GM23248 (cell line): ENCODE data around the gene XPA. TPM values are rescaled to one million over a fixed set of nuclear protein-coding genes. Genes with fewer than 3 reads are reported as not detected.

Source experiments
- DNase-seq: peaks from one replicate; pipeline ENCODE4 v3.0.0-alpha.2; 2015
- H2AFZ ChIP-seq: fragments of 200-600 bp; sonication (generic); 2 replicates; pipeline ENCODE4 v1.6.1; 2016; ENCODE audit warnings: antibody characterized with exemption
- H3F3A ChIP-seq: fragments of 200-600 bp; sonication (generic); 2 replicates; pipeline ENCODE4 v1.6.1; 2016; ENCODE audit warnings: mild to moderate bottlenecking, antibody characterized with exemption, mixed run types; ENCODE audit not compliant: insufficient read depth
- H3K27ac ChIP-seq: fragments of 200-600 bp; sonication (generic); 2 replicates; pipeline ENCODE4 v1.5.1; 2016; ENCODE audit warnings: mild to moderate bottlenecking
- H3K27me3 ChIP-seq: fragments of 200-600 bp; sonication (generic); replicated peaks from 2 replicates; pipeline ENCODE4 v1.6.1; 2016; ENCODE audit warnings: mild to moderate bottlenecking; ENCODE audit not compliant: insufficient read depth
- H3K36me3 ChIP-seq: fragments of 200-600 bp; sonication (generic); 2 replicates; pipeline ENCODE4 v1.6.1; 2016; ENCODE audit warnings: low read depth, mild to moderate bottlenecking
- H3K4me1 ChIP-seq: fragments of 200-600 bp; sonication (generic); 2 replicates; pipeline ENCODE4 v1.6.1; 2016; ENCODE audit warnings: mild to moderate bottlenecking; ENCODE audit not compliant: insufficient read depth
- H3K4me2 ChIP-seq: fragments of 200-600 bp; sonication (generic); one replicate; pipeline ENCODE4 v1.6.1; 2016; ENCODE audit warnings: mild to moderate bottlenecking; ENCODE audit not compliant: unreplicated experiment
- H3K4me3 ChIP-seq: fragments of 200-600 bp; sonication (generic); 2 replicates; pipeline ENCODE4 v1.5.1; 2016; ENCODE audit warnings: mild to moderate bottlenecking
- H3K79me2 ChIP-seq: fragments of 200-600 bp; sonication (generic); 2 replicates; pipeline ENCODE4 v1.6.1; 2016; ENCODE audit warnings: mild to moderate bottlenecking; ENCODE audit not compliant: insufficient read depth
- H3K9ac ChIP-seq: fragments of 200-600 bp; sonication (generic); 2 replicates; pipeline ENCODE4 v1.6.1; 2016; ENCODE audit warnings: mild to moderate bottlenecking
- H3K9me2 ChIP-seq: fragments of 200-600 bp; sonication (generic); 2 replicates; pipeline ENCODE4 v1.6.1; 2016; ENCODE audit warnings: mixed run types, mild to moderate bottlenecking, moderate library complexity; ENCODE audit not compliant: insufficient read depth
- H3K9me3 ChIP-seq: fragments of 200-600 bp; sonication (generic); one replicate; pipeline ENCODE4 v1.6.1; 2017; ENCODE audit warnings: low read depth
- H4K20me1 ChIP-seq: fragments of 200-600 bp; sonication (generic); 2 replicates; pipeline ENCODE4 v1.6.0; 2016; ENCODE audit not compliant: insufficient read depth
- EZH2 ChIP-seq: fragments of 200-600 bp; sonication (generic); IDR thresholded peaks from 2 replicates; pipeline ENCODE4 v1.6.1; 2018; ENCODE audit warnings: antibody characterized with exemption, mild to moderate bottlenecking; ENCODE audit not compliant: insufficient read depth, poor library complexity, severe bottlenecking
- EZH2phosphoT487 ChIP-seq: fragments of 200-600 bp; sonication (generic); IDR thresholded peaks from 2 replicates; pipeline ENCODE4 v1.6.1; 2018; ENCODE audit warnings: antibody characterized with exemption, moderate library complexity, mild to moderate bottlenecking, low read depth; ENCODE audit not compliant: insufficient read depth
- WGBS, 2 experiments: methylation state at CpG; one replicate each; pipeline ENCODE4 v1.1.6; 2015 to 2017; ENCODE audit warnings: low lambda C conversion rate in 2 of 2, low coverage in 1 of 2; ENCODE audit errors: missing lambda C conversion rate in 2 of 2; 5-methylcytosine and 5-hydroxymethylcytosine counted together
- in situ Hi-C: fragments of 300-500 bp; cut with MboI; formaldehyde crosslinking; loops from 2 replicates; pipeline ENCODE4 v1.15.0; 2020
- polyA plus RNA-seq: library from polyadenylated mRNA; unstranded; fragments of >200 nt; fragmentation: Nextera tagmentation; extraction: Ambion mirVana; gene quantifications from 2 replicates; pipeline ENCODE4 v1.2.1, GENCODE V29; 2016
- total RNA-seq: library from RNA; depleted of rRNA; stranded (reverse); fragments of >200 nt; shearing (Covaris generic); gene quantifications from 2 replicates; pipeline ENCODE4 v1.2.3, GENCODE V29; 2014

Gene XPA
- total and polyA plus RNA-seq, 2 experiments from 2014 or later = 8.0 to 17.4 TPM

DNA sequence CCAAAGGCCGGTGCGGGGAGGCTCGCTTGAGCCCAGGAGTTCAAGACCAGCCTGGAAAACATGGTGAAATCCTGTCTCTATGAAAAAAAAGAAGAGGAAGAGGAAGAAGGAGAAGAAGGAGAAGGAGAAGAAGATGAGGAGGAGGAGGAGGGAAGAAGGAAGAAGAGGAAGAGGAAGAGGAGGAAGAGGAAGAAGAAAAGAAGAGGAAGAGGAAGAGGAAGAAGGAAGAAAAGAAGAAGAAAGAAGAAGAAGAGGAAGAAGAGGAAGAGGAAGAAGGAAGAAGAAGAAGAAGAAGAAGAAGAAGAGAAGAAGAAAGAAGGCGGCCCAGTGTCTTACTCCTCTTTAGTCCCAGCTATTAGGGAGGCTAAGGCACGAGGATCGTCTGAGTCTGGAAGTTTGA is 44.8 kb upstream of the XPA start:
- H3K27me3 ChIP-seq = peaks cover 47% of the 10 kb centered on the region

DNA sequence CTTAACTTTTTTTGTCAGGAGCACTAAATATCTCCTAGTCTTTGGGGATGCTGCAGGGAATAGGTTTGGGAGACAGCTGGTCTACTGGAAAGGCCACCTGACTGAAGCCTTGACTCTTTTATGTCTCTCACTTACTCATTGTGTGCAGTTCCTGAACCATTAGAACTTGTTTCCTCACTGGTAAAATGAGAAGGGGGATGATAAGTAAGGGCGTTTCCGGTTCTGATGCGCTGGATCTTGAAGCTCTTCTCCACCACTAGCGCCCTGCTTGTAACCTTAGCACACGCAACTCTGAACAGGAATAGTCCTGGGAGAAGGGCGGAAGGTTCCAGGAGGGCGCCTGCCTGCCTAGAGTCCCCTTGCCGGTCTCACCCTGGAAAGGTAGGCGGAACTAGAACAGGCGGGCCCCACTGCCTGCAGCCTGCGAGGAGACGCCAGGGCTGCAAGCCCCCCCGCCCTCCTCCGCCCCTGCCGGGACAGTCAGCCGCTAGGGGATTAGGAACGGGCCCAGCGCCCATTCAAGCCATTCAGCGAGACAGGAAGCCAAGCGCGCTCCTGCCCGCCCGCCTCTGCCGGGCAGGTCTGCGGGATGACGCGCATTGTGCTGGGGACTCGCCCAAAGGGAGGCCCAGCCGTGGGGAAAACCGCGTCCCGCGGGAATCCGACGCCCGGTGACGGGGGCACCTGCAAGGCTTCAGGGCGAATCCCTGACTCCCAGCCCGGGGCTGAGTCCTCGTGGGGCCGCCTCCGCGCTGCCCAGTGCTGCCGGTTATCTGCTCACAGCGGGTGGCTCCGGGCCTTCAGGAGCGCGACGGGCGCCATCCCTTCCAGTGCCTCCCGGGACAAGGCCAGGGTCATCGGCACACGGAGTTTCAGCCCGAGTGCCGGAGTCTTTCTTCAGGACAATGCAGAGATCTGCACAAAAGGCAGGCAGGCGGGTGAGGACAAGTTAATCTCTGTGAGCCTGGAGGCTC is 44.0 kb upstream of the XPA start:
- 5 to 7% methylated on average over 53 to 55 of the region's 56 CpGs for WGBS, 2 experiments
- no peak overlapping the region for H3K27ac ChIP-seq
- H2AFZ ChIP-seq = peak overlapping the region; percentile 53
- H3K36me3 ChIP-seq = no peaks in the 10 kb centered on the region
- no peaks in the 10 kb centered on the region for H3F3A ChIP-seq
- peaks cover 45% of the 10 kb centered on the region for H3K27me3 ChIP-seq
- H3K9ac ChIP-seq = no peak overlapping the region
- TF ChIP-seq EZH2 = no peak
- no peak for TF ChIP-seq EZH2phosphoT487
- H3K79me2 ChIP-seq = no peaks in the 10 kb centered on the region
- in situ Hi-C loops = no loop called here
- H4K20me1 ChIP-seq = no peaks in the 10 kb centered on the region
- H3K4me3 ChIP-seq = peak overlapping the region; percentile 47
- H3K4me2 ChIP-seq = peak overlapping the region; percentile 65
- peak; percentile 81 for DNase-seq
- no peaks in the 10 kb centered on the region for H3K9me2 ChIP-seq
- H3K9me3 ChIP-seq = no peaks in the 10 kb centered on the region
- H3K4me1 ChIP-seq = 0 out of 2 replicates have a peak, but pooled peaks cover 4% of the 10 kb centered on the region

More for the DNA sequence above, 44.8 kb upstream of the XPA start:
- Histone ChIP-seq H3F3A (no peaks in the 10 kb centered on the region), H3K79me2 (no peaks in the 10 kb centered on the region), H4K20me1 (no peaks in the 10 kb centered on the region), H3K4me3 (peak overlapping the region; percentile 47; the same call in 1 of the 2 replicates), H3K4me2 (no peak overlapping the region), H3K27ac (no peak overlapping the region), H3K9ac (no peak overlapping the region), H3K4me1 (0 out of 2 replicates have a peak, but pooled peaks cover 4% of the 10 kb centered on the region), H3K36me3 (no peaks in the 10 kb centered on the region), H3K9me2 (no peaks in the 10 kb centered on the region), H3K9me3 (no peaks in the 10 kb centered on the region), H2AFZ (peak overlapping the region; percentile 53)
- DNase-seq = no peak
- in situ Hi-C loops = no loop called here
- TF ChIP-seq EZH2 = no peak
- no peak for TF ChIP-seq EZH2phosphoT487
- 87 to 88% methylated on average over 6 of the region's 6 CpGs for WGBS, 2 experiments

DNA sequence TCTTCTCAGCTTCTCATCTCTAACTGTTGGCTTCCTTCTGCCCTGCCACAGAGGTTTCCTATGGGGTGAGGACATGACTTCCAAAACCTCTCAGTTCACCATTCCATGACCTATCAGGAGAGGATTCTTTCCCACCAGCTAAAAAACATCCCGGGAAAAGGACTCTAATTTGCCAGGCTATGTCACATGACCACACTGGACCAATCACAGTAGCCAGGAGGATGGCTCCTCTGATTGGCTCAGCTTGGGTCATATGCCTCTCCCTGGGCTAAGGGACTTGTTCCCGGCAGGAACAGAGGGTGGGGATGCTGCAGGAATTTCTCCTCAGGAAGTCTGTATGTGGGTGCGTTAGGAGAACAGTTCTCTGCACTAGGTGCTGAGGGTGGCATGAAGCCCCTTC is 40.3 kb upstream of the XPA start:
- H3F3A ChIP-seq = no peaks in the 10 kb centered on the region
- no peak overlapping the region for H3K27ac ChIP-seq
- no peak overlapping the region for H3K4me3 ChIP-seq
- no peaks in the 10 kb centered on the region for H3K9me3 ChIP-seq
- no peaks in the 10 kb centered on the region for H3K36me3 ChIP-seq
- TF ChIP-seq EZH2 (no peak), EZH2phosphoT487 (no peak)
- in situ Hi-C loops = no loop called here
- peaks cover 22% of the 10 kb centered on the region for H3K27me3 ChIP-seq
- 40 to 43% methylated on average over 3 of the region's 3 CpGs for WGBS, 2 experiments
- 0 out of 2 replicates have a peak, but pooled peaks cover 4% of the 10 kb centered on the region for H3K4me1 ChIP-seq
- H3K9me2 ChIP-seq = no peaks in the 10 kb centered on the region
- no peak overlapping the region for H2AFZ ChIP-seq
- no peak overlapping the region for H3K4me2 ChIP-seq
- H3K79me2 ChIP-seq = no peaks in the 10 kb centered on the region
- peak; percentile 14 for DNase-seq
- H4K20me1 ChIP-seq = no peaks in the 10 kb centered on the region
- no peak overlapping the region for H3K9ac ChIP-seq

DNA sequence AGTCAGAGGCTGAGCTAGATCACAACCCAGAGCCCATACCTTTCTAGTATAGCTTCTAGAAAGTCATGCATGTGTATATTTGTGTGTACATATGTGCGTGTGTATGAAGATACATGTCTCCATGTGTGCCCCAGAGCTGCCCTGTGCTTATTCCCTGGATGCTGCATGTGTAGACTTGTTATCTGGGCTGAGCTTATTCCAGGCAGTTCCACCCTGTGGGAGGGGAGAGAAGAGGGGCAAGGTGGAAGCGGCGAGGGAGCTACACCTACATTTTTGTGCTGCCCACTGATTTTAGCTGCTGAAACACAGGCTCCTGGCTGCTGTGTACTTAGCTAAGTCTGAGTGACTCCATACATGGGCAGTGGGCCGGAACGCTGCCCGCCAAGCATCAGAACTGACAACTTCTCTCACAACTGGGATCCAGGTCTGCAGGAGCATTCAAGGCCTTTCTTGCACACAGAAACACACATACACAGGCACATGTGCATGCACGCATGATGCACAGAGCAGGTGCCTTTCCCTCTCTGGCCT is 38.0 kb upstream of the XPA start:
- Histone ChIP-seq H3K4me3 (no peak overlapping the region), H3K27me3 (peaks cover 8% of the 10 kb centered on the region; the same call in 1 of the 2 replicates), H3K9me3 (peaks cover 4% of the 10 kb centered on the region), H3K9ac (no peak overlapping the region), H3K27ac (no peak overlapping the region), H3K4me1 (no peaks in the 10 kb centered on the region), H3K9me2 (no peaks in the 10 kb centered on the region), H4K20me1 (no peaks in the 10 kb centered on the region), H3K36me3 (no peaks in the 10 kb centered on the region), H3K79me2 (no peaks in the 10 kb centered on the region), H3K4me2 (no peak overlapping the region), H3F3A (no peaks in the 10 kb centered on the region), H2AFZ (no peak overlapping the region)
- DNase-seq = no peak
- in situ Hi-C loops = no loop called here
- TF ChIP-seq EZH2 (no peak), EZH2phosphoT487 (no peak)
- 78 to 83% methylated on average over 7 of the region's 7 CpGs for WGBS, 2 experiments
